GM23248 (cell line): ENCODE data around the gene TADA2A. TPM values are rescaled to one million over a fixed set of nuclear protein-coding genes. Genes with fewer than 3 reads are reported as not detected.
"Not testable (repeated sequence)": the region's sequence is repeated elsewhere in the genome, so short reads cannot be mapped to it uniquely, and the experiment has no call there.

ENCODE experiments used
- DNase-seq: peaks from one replicate; pipeline ENCODE4 v3.0.0-alpha.2; 2015
- H2AFZ ChIP-seq: fragments of 200-600 bp; sonication (generic); 2 replicates; pipeline ENCODE4 v1.6.1; 2016; ENCODE audit warnings: antibody characterized with exemption
- H3F3A ChIP-seq: fragments of 200-600 bp; sonication (generic); 2 replicates; pipeline ENCODE4 v1.6.1; 2016; ENCODE audit warnings: mild to moderate bottlenecking, antibody characterized with exemption, mixed run types; ENCODE audit not compliant: insufficient read depth
- H3K27ac ChIP-seq: fragments of 200-600 bp; sonication (generic); 2 replicates; pipeline ENCODE4 v1.5.1; 2016; ENCODE audit warnings: mild to moderate bottlenecking
- H3K27me3 ChIP-seq: fragments of 200-600 bp; sonication (generic); replicated peaks from 2 replicates; pipeline ENCODE4 v1.6.1; 2016; ENCODE audit warnings: mild to moderate bottlenecking; ENCODE audit not compliant: insufficient read depth
- H3K36me3 ChIP-seq: fragments of 200-600 bp; sonication (generic); 2 replicates; pipeline ENCODE4 v1.6.1; 2016; ENCODE audit warnings: low read depth, mild to moderate bottlenecking
- H3K4me1 ChIP-seq: fragments of 200-600 bp; sonication (generic); 2 replicates; pipeline ENCODE4 v1.6.1; 2016; ENCODE audit warnings: mild to moderate bottlenecking; ENCODE audit not compliant: insufficient read depth
- H3K4me2 ChIP-seq: fragments of 200-600 bp; sonication (generic); one replicate; pipeline ENCODE4 v1.6.1; 2016; ENCODE audit warnings: mild to moderate bottlenecking; ENCODE audit not compliant: unreplicated experiment
- H3K4me3 ChIP-seq: fragments of 200-600 bp; sonication (generic); 2 replicates; pipeline ENCODE4 v1.5.1; 2016; ENCODE audit warnings: mild to moderate bottlenecking
- H3K79me2 ChIP-seq: fragments of 200-600 bp; sonication (generic); 2 replicates; pipeline ENCODE4 v1.6.1; 2016; ENCODE audit warnings: mild to moderate bottlenecking; ENCODE audit not compliant: insufficient read depth
- H3K9ac ChIP-seq: fragments of 200-600 bp; sonication (generic); 2 replicates; pipeline ENCODE4 v1.6.1; 2016; ENCODE audit warnings: mild to moderate bottlenecking
- H3K9me2 ChIP-seq: fragments of 200-600 bp; sonication (generic); 2 replicates; pipeline ENCODE4 v1.6.1; 2016; ENCODE audit warnings: mixed run types, mild to moderate bottlenecking, moderate library complexity; ENCODE audit not compliant: insufficient read depth
- H3K9me3 ChIP-seq: fragments of 200-600 bp; sonication (generic); one replicate; pipeline ENCODE4 v1.6.1; 2017; ENCODE audit warnings: low read depth
- H4K20me1 ChIP-seq: fragments of 200-600 bp; sonication (generic); 2 replicates; pipeline ENCODE4 v1.6.0; 2016; ENCODE audit not compliant: insufficient read depth
- EZH2 ChIP-seq: fragments of 200-600 bp; sonication (generic); IDR thresholded peaks from 2 replicates; pipeline ENCODE4 v1.6.1; 2018; ENCODE audit warnings: antibody characterized with exemption, mild to moderate bottlenecking; ENCODE audit not compliant: insufficient read depth, poor library complexity, severe bottlenecking
- EZH2phosphoT487 ChIP-seq: fragments of 200-600 bp; sonication (generic); IDR thresholded peaks from 2 replicates; pipeline ENCODE4 v1.6.1; 2018; ENCODE audit warnings: antibody characterized with exemption, moderate library complexity, mild to moderate bottlenecking, low read depth; ENCODE audit not compliant: insufficient read depth
- WGBS, 2 experiments: methylation state at CpG; one replicate each; pipeline ENCODE4 v1.1.6; 2015 to 2017; ENCODE audit warnings: low lambda C conversion rate in 2 of 2, low coverage in 1 of 2; ENCODE audit errors: missing lambda C conversion rate in 2 of 2; 5-methylcytosine and 5-hydroxymethylcytosine counted together
- in situ Hi-C: fragments of 300-500 bp; cut with MboI; formaldehyde crosslinking; loops from 2 replicates; pipeline ENCODE4 v1.15.0; 2020
- polyA plus RNA-seq: library from polyadenylated mRNA; unstranded; fragments of >200 nt; fragmentation: Nextera tagmentation; extraction: Ambion mirVana; gene quantifications from 2 replicates; pipeline ENCODE4 v1.2.1, GENCODE V29; 2016
- total RNA-seq: library from RNA; depleted of rRNA; stranded (reverse); fragments of >200 nt; shearing (Covaris generic); gene quantifications from 2 replicates; pipeline ENCODE4 v1.2.3, GENCODE V29; 2014

TADA2A gene
- total and polyA plus RNA-seq, 2 experiments from 2014 or later: 16.7 to 18.3 TPM

- Histone ChIP-seq H3K9me3 (no peaks in the 10 kb centered on the region), H3K4me3 (peak overlapping the region; percentile 95), H3K36me3 (peaks cover 1% of the 10 kb centered on the region; the same call in 1 of the 2 replicates), H3F3A (peaks cover 6% of the 10 kb centered on the region; the same call in 1 of the 2 replicates), H3K9me2 (no peaks in the 10 kb centered on the region), H3K4me1 (peaks cover 18% of the 10 kb centered on the region), H3K4me2 (peak overlapping the region; percentile 83), H3K27ac (peak overlapping the region; percentile 73), H3K27me3 (no peaks in the 10 kb centered on the region), H4K20me1 (no peaks in the 10 kb centered on the region), H3K79me2 (peaks cover 83% of the 10 kb centered on the region), H2AFZ (peak overlapping the region; percentile 96), H3K9ac (peak overlapping the region; percentile 89)
- 0 to 1% methylated on average over 21 of the region's 21 CpGs for WGBS, 2 experiments
- no peak for TF ChIP-seq EZH2
- no peak for TF ChIP-seq EZH2phosphoT487
- peak; percentile 32 for DNase-seq
- in situ Hi-C loops: no loop called here
These were observed 591 bp upstream of the TADA2A start for GRCh38 chr17:37405955-37406634.

DNA sequence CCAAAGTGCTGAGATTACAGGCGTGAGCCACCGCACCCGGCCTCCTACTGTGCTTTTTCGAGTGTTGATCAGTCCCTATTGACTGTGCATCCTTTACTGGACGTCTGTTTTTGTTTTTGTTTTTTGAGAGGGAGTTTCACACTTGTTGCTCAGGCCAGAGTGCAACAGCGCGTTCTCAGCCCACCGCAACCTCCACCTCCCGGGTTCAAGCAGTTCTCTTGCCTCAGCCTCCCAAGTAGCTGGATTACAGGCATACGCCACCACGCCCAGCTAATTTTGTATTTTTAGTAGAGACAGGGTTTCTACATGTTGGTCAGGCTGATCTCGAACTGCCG, 1.4 kb downstream of the TADA2A start:
- H3K9me2 ChIP-seq, DNase-seq, H2AFZ ChIP-seq, H3K27me3 ChIP-seq, H4K20me1 ChIP-seq, H3K9me3 ChIP-seq, in situ Hi-C loops, H3F3A ChIP-seq: not testable (repeated sequence)
- peaks cover 84% of the 10 kb centered on the region for H3K79me2 ChIP-seq
- H3K4me1 ChIP-seq: peaks cover 18% of the 10 kb centered on the region
- H3K4me3 ChIP-seq: peak overlapping the region; percentile 89
- peaks cover 22% of the 10 kb centered on the region for H3K36me3 ChIP-seq
- H3K27ac ChIP-seq: 0 out of 2 replicates have a peak overlapping the region, but pooled peaks have one; percentile 87
- 0 out of 2 replicates have a peak overlapping the region, but pooled peaks have one; percentile 89 for H3K9ac ChIP-seq
- H3K4me2 ChIP-seq: peak overlapping the region; percentile 83
- WGBS, 2 experiments: 94% methylated on average over 13 of the region's 13 CpGs

DNA sequence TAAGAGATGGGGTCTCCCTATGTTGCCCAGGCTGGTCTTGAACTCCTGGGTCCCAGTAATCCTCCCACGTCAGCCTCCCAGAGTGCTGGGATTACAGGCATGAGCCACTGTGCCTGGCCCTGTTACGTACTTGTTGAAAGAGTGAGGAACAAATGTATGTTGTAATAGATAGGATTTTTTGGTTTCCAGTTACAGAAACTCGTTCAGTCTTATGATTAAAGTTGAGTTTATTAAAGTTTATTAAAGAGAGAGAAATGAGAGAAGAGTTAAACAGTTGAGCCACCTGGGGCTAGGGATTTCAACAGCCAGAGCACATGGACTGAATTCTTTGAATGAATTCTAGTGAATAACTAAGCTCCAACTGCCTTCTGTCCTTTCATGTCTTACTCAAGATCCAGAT, 3.7 kb downstream of the TADA2A start:
- TF ChIP-seq EZH2 (no peak), EZH2phosphoT487 (no peak)
- Histone ChIP-seq H3K4me1 (peaks cover 11% of the 10 kb centered on the region), H3K27ac (no peak overlapping the region), H3K9me2 (no peaks in the 10 kb centered on the region), H2AFZ (no peak overlapping the region), H3K9me3 (no peaks in the 10 kb centered on the region), H3K36me3 (peaks cover 29% of the 10 kb centered on the region), H3K4me3 (no peak overlapping the region), H3F3A (peaks cover 6% of the 10 kb centered on the region; the same call in 1 of the 2 replicates), H3K27me3 (no peaks in the 10 kb centered on the region), H3K79me2 (peaks cover 81% of the 10 kb centered on the region), H3K4me2 (no peak overlapping the region), H4K20me1 (no peaks in the 10 kb centered on the region), H3K9ac (no peak overlapping the region)
- in situ Hi-C loops: loop anchor here (10.0 kb wide), 1 partner anchor 64 kb away; no protein-coding TSS in a partner anchor
- WGBS, 2 experiments: 97 to 98% methylated on average over 3 of the region's 3 CpGs
- no peak for DNase-seq

- in situ Hi-C loops: loop anchor here (10.0 kb wide), 1 partner anchor 61 kb away; no protein-coding TSS in a partner anchor
- TF ChIP-seq EZH2: no peak
- TF ChIP-seq EZH2phosphoT487: no peak
These were observed 7.3 kb downstream of the TADA2A start for GRCh38 chr17:37413875-37414519.

More at GRCh38 chr17:37413875-37414519, 7.3 kb downstream of the TADA2A start:
- no peak overlapping the region for H2AFZ ChIP-seq
- no peaks in the 10 kb centered on the region for H3K9me2 ChIP-seq
- peak; percentile 24 for DNase-seq
- H3K4me3 ChIP-seq: no peak overlapping the region
- no peaks in the 10 kb centered on the region for H3F3A ChIP-seq
- no peak overlapping the region for H3K9ac ChIP-seq
- H3K36me3 ChIP-seq: peaks cover 38% of the 10 kb centered on the region
- no peaks in the 10 kb centered on the region for H4K20me1 ChIP-seq
- H3K4me2 ChIP-seq: no peak overlapping the region
- H3K9me3 ChIP-seq: no peaks in the 10 kb centered on the region
- H3K4me1 ChIP-seq: no peaks in the 10 kb centered on the region
- H3K27ac ChIP-seq: no peak overlapping the region
- H3K27me3 ChIP-seq: no peaks in the 10 kb centered on the region
- peaks cover 82% of the 10 kb centered on the region for H3K79me2 ChIP-seq
- 94 to 98% methylated on average over 7 of the region's 7 CpGs for WGBS, 2 experiments
